IMR-90 (cell line): ENCODE results near the gene PCSK5. TPM values are rescaled to one million over a fixed set of nuclear protein-coding genes. Genes with fewer than 3 reads are reported as not detected.

Source experiments
- ATAC-seq: fragments of 200-7000 bp; cut with Tn5 transposase; 2 replicates; pipeline ENCODE4 v1.9.1; 2020; ENCODE audit warnings: low read depth, mild to moderate bottlenecking, moderate library complexity
- BruUV-seq: library from RNA; stranded (reverse); fragments of 400-500 nt; replicated peaks from 2 replicates; lab custom pipeline; 2021; lab: Mats Ljungman, UMichigan
- CTCF ChIA-PET: fragments of 300-600 bp; formaldehyde crosslinking; extraction: SDS; loops from one replicate; lab custom pipeline; 2021; ENCODE audit warnings: antibody characterized with exemption; lab: Yijun Ruan, JAX
- POLR2A ChIA-PET: fragments of 300-600 bp; sonication (Branson Sonifier 250); formaldehyde crosslinking; loops from one replicate; lab custom pipeline; 2022; ENCODE audit warnings: antibody characterized with exemption; ENCODE audit not compliant: unreplicated experiment; lab: Charles Lee
- DNase-seq: peaks from one replicate; pipeline ENCODE4 v3.0.0; 2013
- H2AFZ ChIP-seq: replicated peaks from 2 replicates; pipeline ENCODE3; 2013; ENCODE audit warnings: low read length, mild to moderate bottlenecking; ENCODE audit not compliant: poor library complexity
- H2AK5ac ChIP-seq: 2 replicates; pipeline ENCODE4 v1.6.1; 2013; ENCODE audit warnings: low read depth, low read length, inconsistent platforms
- H2AK9ac ChIP-seq: replicated peaks from 2 replicates; pipeline ENCODE3; 2013; ENCODE audit warnings: mild to moderate bottlenecking, low read depth, low read length, moderate library complexity; ENCODE audit not compliant: poor library complexity
- H2BK120ac ChIP-seq: 2 replicates; pipeline ENCODE4 v1.6.1; 2013; ENCODE audit warnings: low read depth, low read length, inconsistent platforms
- H2BK15ac ChIP-seq: 3 replicates; pipeline ENCODE4 v1.6.1; 2013; ENCODE audit warnings: low read depth, low read length, inconsistent platforms
- H2BK20ac ChIP-seq: 2 replicates; pipeline ENCODE4 v1.6.1; 2013; ENCODE audit warnings: low read depth, mild to moderate bottlenecking, inconsistent platforms, low read length, moderate library complexity
- H2BK5ac ChIP-seq: 2 replicates; pipeline ENCODE4 v1.6.1; 2013; ENCODE audit warnings: mild to moderate bottlenecking, low read depth, low read length, inconsistent platforms; ENCODE audit not compliant: poor library complexity, severe bottlenecking
- H3K14ac ChIP-seq: replicated peaks from 2 replicates; pipeline ENCODE4 v1.6.1; 2013; ENCODE audit warnings: low read depth, low read length, inconsistent platforms
- H3K18ac ChIP-seq: 2 replicates; pipeline ENCODE4 v1.6.1; 2013; ENCODE audit warnings: low read depth, low read length, control low read depth
- H3K23ac ChIP-seq: 2 replicates; pipeline ENCODE4 v1.6.1; 2013; ENCODE audit warnings: low read depth, low read length, inconsistent platforms
- H3K27ac ChIP-seq: 2 replicates; pipeline ENCODE4 v1.5.1; 2013; ENCODE audit warnings: mild to moderate bottlenecking, control low read depth, low read length; ENCODE audit not compliant: insufficient read depth
- H3K27me3 ChIP-seq: 2 replicates; pipeline ENCODE4 v1.6.1; 2013; ENCODE audit warnings: low read length; ENCODE audit not compliant: control insufficient read depth, insufficient read depth
- H3K36me3 ChIP-seq: 2 replicates; pipeline ENCODE4 v1.6.1; 2013; ENCODE audit warnings: low read length, mixed read lengths; ENCODE audit not compliant: control insufficient read depth, insufficient read depth
- H3K4ac ChIP-seq: 2 replicates; pipeline ENCODE4 v1.6.1; 2013; ENCODE audit warnings: low read depth, low read length, inconsistent platforms
- H3K4me1 ChIP-seq: 2 replicates; pipeline ENCODE4 v1.6.1; 2013; ENCODE audit warnings: low read length, mixed read lengths; ENCODE audit not compliant: control insufficient read depth, insufficient read depth
- H3K4me2 ChIP-seq: 2 replicates; pipeline ENCODE4 v1.6.1; 2013; ENCODE audit warnings: low read depth, mild to moderate bottlenecking, control low read depth, low read length, moderate library complexity
- H3K4me3 ChIP-seq: 2 replicates; pipeline ENCODE4 v1.5.1; 2013; ENCODE audit warnings: low read depth, mild to moderate bottlenecking, control low read depth, low read length, moderate library complexity; ENCODE audit not compliant: insufficient read depth
- H3K56ac ChIP-seq: 2 replicates; pipeline ENCODE4 v1.6.1; 2013; ENCODE audit warnings: low read length, inconsistent platforms; ENCODE audit not compliant: insufficient read depth; ENCODE audit errors: extremely low read depth
- H3K79me1 ChIP-seq, 2 experiments: 2 replicates each; pipeline ENCODE4 v1.6.1; 2013; ENCODE audit warnings: low read length in 2 of 2, inconsistent platforms in 1 of 2, low read depth in 1 of 2
- H3K9ac ChIP-seq: 2 replicates; pipeline ENCODE4 v1.6.1; 2013; ENCODE audit warnings: low read depth, low read length, control low read depth
- H3K9me1 ChIP-seq: 2 replicates; pipeline ENCODE4 v1.6.1; 2013; ENCODE audit warnings: low read length, inconsistent platforms; ENCODE audit not compliant: insufficient read depth
- H3K9me3 ChIP-seq: 2 replicates; pipeline ENCODE4 v1.6.1; 2013; ENCODE audit warnings: low read length; ENCODE audit not compliant: control insufficient read depth, insufficient read depth
- H4K20me1 ChIP-seq: 2 replicates; pipeline ENCODE4 v1.6.1; 2013; ENCODE audit warnings: low read length, inconsistent platforms; ENCODE audit not compliant: insufficient read depth
- H4K5ac ChIP-seq: 2 replicates; pipeline ENCODE4 v1.6.1; 2013; ENCODE audit warnings: mild to moderate bottlenecking, low read depth, low read length, control low read depth
- H4K8ac ChIP-seq, 2 experiments: 2 replicates each; pipeline ENCODE4 v1.6.1; 2013; ENCODE audit warnings: low read depth in 2 of 2, low read length in 2 of 2, control low read depth in 1 of 2, inconsistent platforms in 1 of 2
- H4K91ac ChIP-seq: 2 replicates; pipeline ENCODE4 v1.6.1; 2013; ENCODE audit warnings: low read depth, low read length, inconsistent platforms; ENCODE audit not compliant: insufficient read depth
- CEBPB ChIP-seq: IDR thresholded peaks from 2 replicates; pipeline ENCODE4 v1.6.1; 2012; ENCODE audit warnings: low read depth, low read length, improper control_type of control experiment
- CHD1 ChIP-seq: IDR thresholded peaks from 2 replicates; pipeline ENCODE4 v1.6.1; 2012; ENCODE audit warnings: low read depth, low read length, improper control_type of control experiment
- CTCF ChIP-seq: conservative IDR thresholded peaks from 2 replicates; pipeline ENCODE4 v1.5.1; 2012; ENCODE audit warnings: mild to moderate bottlenecking, low read depth, low read length, improper control_type of control experiment
- ELK1 ChIP-seq: fragments of 150-350 bp; IDR thresholded peaks from 2 replicates; pipeline ENCODE4 v1.6.1; 2016; ENCODE audit warnings: low read depth, mild to moderate bottlenecking, low read length, moderate library complexity, borderline replicate concordance
- FOS ChIP-seq: fragments of 150-350 bp; IDR thresholded peaks from 2 replicates; pipeline ENCODE4 v1.6.1; 2016; ENCODE audit warnings: low read depth, low read length
- MAZ ChIP-seq: IDR thresholded peaks from 2 replicates; pipeline ENCODE4 v1.6.1; 2012; ENCODE audit warnings: low read depth, mild to moderate bottlenecking, low read length, improper control_type of control experiment, moderate library complexity, borderline replicate concordance
- MXI1 ChIP-seq: IDR thresholded peaks from 2 replicates; pipeline ENCODE4 v1.6.1; 2012; ENCODE audit warnings: low read depth, mild to moderate bottlenecking, low read length, moderate library complexity, borderline replicate concordance
- NFE2L2 ChIP-seq: fragments of 150-350 bp; IDR thresholded peaks from 2 replicates; pipeline ENCODE4 v1.6.1; 2016; ENCODE audit warnings: low read depth, mild to moderate bottlenecking, low read length
- RAD21 ChIP-seq: IDR thresholded peaks from 2 replicates; pipeline ENCODE4 v1.6.1; 2012; ENCODE audit warnings: low read length, improper control_type of control experiment
- RCOR1 ChIP-seq: IDR thresholded peaks from 2 replicates; pipeline ENCODE4 v1.6.1; 2012; ENCODE audit warnings: mild to moderate bottlenecking, low read length, improper control_type of control experiment; ENCODE audit not compliant: insufficient replicate concordance
- RFX5 ChIP-seq: IDR thresholded peaks from 2 replicates; pipeline ENCODE4 v1.8.0; 2012; ENCODE audit warnings: low read depth, mild to moderate bottlenecking, low read length, moderate library complexity
- USF2 ChIP-seq: fragments of 150-350 bp; IDR thresholded peaks from 2 replicates; pipeline ENCODE4 v1.6.1; 2017; ENCODE audit warnings: mild to moderate bottlenecking, antibody characterized with exemption, low read length, low read depth
- WGBS, 2 experiments: methylation state at CpG; one replicate each; pipeline versions ENCODE4 v1.1.5 to v1.1.7; 2013; ENCODE audit warnings: missing lambda C conversion rate in 2 of 2; ENCODE audit not compliant: insufficient read length in 1 of 2; ENCODE audit errors: extremely low coverage in 2 of 2; 5-methylcytosine and 5-hydroxymethylcytosine counted together
- dilution Hi-C: fragments of 300-500 bp; cut with HindIII; formaldehyde crosslinking; loops from one replicate; pipeline ENCODE4 v1.14.3; 2018; ENCODE audit warnings: low sequenced_read_pairs; ENCODE audit not compliant: unreplicated experiment
- in situ Hi-C: fragments of 300-500 bp; cut with MboI; formaldehyde crosslinking; loops from 3 replicates; pipeline ENCODE4 v1.14.3; 2019; ENCODE audit warnings: low sequenced_read_pairs, inconsistent platforms, mixed read lengths
- intact Hi-C: fragments of 100-400 bp; cut with micrococcal nuclease; formaldehyde crosslinking; loops from 2 replicates; pipeline ENCODE4 v1.10.0; 2022
- polyA plus RNA-seq, 3 experiments: library from polyadenylated mRNA; depleted of rRNA; stranded (reverse); fragments of >200 nt; gene quantifications; 2 replicates each; pipeline ENCODE4 v1.2.3, GENCODE V29; 2012; ENCODE audit warnings: low replicate concordance in 1 of 3
- total RNA-seq: library from RNA; depleted of rRNA; stranded (reverse); fragments of >200 nt; gene quantifications from 2 replicates; pipeline ENCODE4 v1.2.3, GENCODE V29; 2012

The PCSK5 gene
- total and polyA plus RNA-seq, 2 of the 4 experiments (the other 2 are of a cell fraction): 1.5 to 3.0 TPM

- no peak overlapping the region for H3K23ac ChIP-seq
- no peak overlapping the region; the same call in 1 of the 2 replicates for H3K4ac ChIP-seq
- no peak for ATAC-seq
- BruUV-seq: no TSS peak
- dilution Hi-C loops: no loop called here
- no peak overlapping the region for H3K14ac ChIP-seq
- no peaks in the 10 kb centered on the region for H3K27me3 ChIP-seq
- intact Hi-C loops: loop anchor here (2.0 to 5.0 kb wide), 3 partner anchors 40 to 77 kb away; no protein-coding TSS in a partner anchor
- peaks cover 7% of the 10 kb centered on the region for H3K4me1 ChIP-seq
- H3K4me3 ChIP-seq: no peak overlapping the region
- no peak overlapping the region for H3K56ac ChIP-seq
- no peak overlapping the region for H2BK5ac ChIP-seq
- H2BK20ac ChIP-seq: 0 out of 2 replicates have a peak overlapping the region, but pooled peaks have one; percentile 42
- peaks cover 4% of the 10 kb centered on the region; the same call in 1 of the 2 replicates for H3K9me1 ChIP-seq
- no peak overlapping the region for H2BK120ac ChIP-seq
- no peak for TF ChIP-seq CHD1
- no peak for TF ChIP-seq RAD21
- no peak for TF ChIP-seq RFX5
- no peak for TF ChIP-seq FOS
- no peak for TF ChIP-seq NFE2L2
- TF ChIP-seq MXI1: no peak
- no peak for TF ChIP-seq RCOR1
- TF ChIP-seq ELK1: no peak
- no peak for TF ChIP-seq CEBPB
- TF ChIP-seq CTCF: no peak
- no peak for TF ChIP-seq MAZ
- no peak for TF ChIP-seq USF2
- peak overlapping the region in 1 of 2 experiments; percentile 46; a peak in 1 of 4 replicates for H4K8ac ChIP-seq
- peak overlapping the region; percentile 95; the same call in 1 of the 2 replicates for H4K5ac ChIP-seq
- in situ Hi-C loops: no loop called here
- H3K9me3 ChIP-seq: no peaks in the 10 kb centered on the region
- H3K27ac ChIP-seq: no peak overlapping the region
- DNase-seq: no peak
- no peaks in the 10 kb centered on the region for H3K36me3 ChIP-seq
- no peak overlapping the region for H3K9ac ChIP-seq
- H2BK15ac ChIP-seq: peak overlapping the region; percentile 54; the same call in 1 of the 3 replicates
- peak overlapping the region; percentile 96; the same call in 1 of the 2 replicates for H3K18ac ChIP-seq
- H2AFZ ChIP-seq: no peak overlapping the region
- no peak overlapping the region for H2AK9ac ChIP-seq
- ChIA-PET CTCF (no interaction called here), POLR2A (interaction anchor here (0.8 kb wide), 1 partner anchor 57 kb away, joined by 4 read pairs; no protein-coding TSS in a partner anchor)
- peak overlapping the region; percentile 30; the same call in 1 of the 2 replicates for H2AK5ac ChIP-seq
- no peaks in the 10 kb centered on the region for H3K79me1 ChIP-seq
- WGBS, 2 experiments: 67% methylated on average over 5 of the region's 7 CpGs; no CpG with 5 or more reads in 1 of the 2 experiments
- H4K20me1 ChIP-seq: no peaks in the 10 kb centered on the region
- H4K91ac ChIP-seq: peak overlapping the region; percentile 30; the same call in 1 of the 2 replicates
- no peak overlapping the region for H3K4me2 ChIP-seq
Observed at GRCh38 chr9:76257311-76257710, 366.8 kb downstream of the PCSK5 start.
